ENCODE results near the gene MRPS2. TPM values are rescaled to one million over a fixed set of nuclear protein-coding genes. Genes with fewer than 3 reads are reported as not detected.

Gene MRPS2
- total RNA-seq, 1 donor from 2014 or later: 23.0 TPM

Other genes with a start within 250 kb of the MRPS2 start
- gene PPP1R26, start 20.9 kb upstream of the MRPS2 start, total RNA-seq: 16.1 and 16.6 TPM in 2 replicates
- not detected in 2 replicates for gene LCN1, start 20.8 kb downstream of the MRPS2 start, total RNA-seq
- gene OBP2A, start 45.4 kb downstream of the MRPS2 start, total RNA-seq: not detected in 2 replicates
- not detected in 2 replicates for gene PAEP, start 61.1 kb downstream of the MRPS2 start, total RNA-seq
- not detected in 2 replicates for gene GLT6D1, start 138.9 kb downstream of the MRPS2 start, total RNA-seq
- gene LCN9, start 162.6 kb downstream of the MRPS2 start, total RNA-seq: not detected in 2 replicates
- gene SOHLH1, start 198.8 kb downstream of the MRPS2 start, total RNA-seq: not detected in 2 replicates
- gene KCNT1, start 201.5 kb downstream of the MRPS2 start, total RNA-seq: under 0.01 TPM in 1 of 2 replicates, not detected in the other